Esophagus squamous epithelium (tissue), 4 donors: ENCODE measurements around the gene ZNF814.
A peak's percentile ranks its signal among the peaks of the same experiment; 100 is the strongest.

Experiments used
- POLR2A ChIP-seq, 4 donors: fragments of 450-650 bp; IDR thresholded peaks; one replicate each; pipeline ENCODE4 v1.6.1; 2017; ENCODE audit warnings: antibody characterized with exemption in 4 of 4, mild to moderate bottlenecking in 4 of 4, moderate library complexity in 3 of 4
- TF ChIP-seq, protein P1 (sequence below), 6 experiments: fragments of 450-650 bp in 4 of 6; fragments of 200-600 bp in 2 of 6; sonication (generic) in 2 of 6; IDR thresholded peaks; one replicate each; pipeline ENCODE4 v1.5.1; 2016 to 2019; ENCODE audit warnings: antibody characterized with exemption in 6 of 6, mild to moderate bottlenecking in 4 of 6, moderate library complexity in 4 of 6

- TF ChIP-seq POLR2A (IDR thresholded peaks at IDR 0.05) = peak in 3 of 4 donors; percentile 10 to 39 (median 16)
- TF ChIP-seq, protein P1, sequence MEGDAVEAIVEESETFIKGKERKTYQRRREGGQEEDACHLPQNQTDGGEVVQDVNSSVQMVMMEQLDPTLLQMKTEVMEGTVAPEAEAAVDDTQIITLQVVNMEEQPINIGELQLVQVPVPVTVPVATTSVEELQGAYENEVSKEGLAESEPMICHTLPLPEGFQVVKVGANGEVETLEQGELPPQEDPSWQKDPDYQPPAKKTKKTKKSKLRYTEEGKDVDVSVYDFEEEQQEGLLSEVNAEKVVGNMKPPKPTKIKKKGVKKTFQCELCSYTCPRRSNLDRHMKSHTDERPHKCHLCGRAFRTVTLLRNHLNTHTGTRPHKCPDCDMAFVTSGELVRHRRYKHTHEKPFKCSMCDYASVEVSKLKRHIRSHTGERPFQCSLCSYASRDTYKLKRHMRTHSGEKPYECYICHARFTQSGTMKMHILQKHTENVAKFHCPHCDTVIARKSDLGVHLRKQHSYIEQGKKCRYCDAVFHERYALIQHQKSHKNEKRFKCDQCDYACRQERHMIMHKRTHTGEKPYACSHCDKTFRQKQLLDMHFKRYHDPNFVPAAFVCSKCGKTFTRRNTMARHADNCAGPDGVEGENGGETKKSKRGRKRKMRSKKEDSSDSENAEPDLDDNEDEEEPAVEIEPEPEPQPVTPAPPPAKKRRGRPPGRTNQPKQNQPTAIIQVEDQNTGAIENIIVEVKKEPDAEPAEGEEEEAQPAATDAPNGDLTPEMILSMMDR (IDR thresholded peaks at IDR 0.05) = peak in 2 of 6 experiments; percentile 18 to 25
These were observed 27.5 kb upstream of the ZNF814 start, which contains the start of gene ZNF417 for GRCh38 chr19:57916168-57916995.
